ENCODE results near the gene KRT14. TPM values are rescaled to one million over a fixed set of nuclear protein-coding genes. Genes with fewer than 3 reads are reported as not detected.
A peak's percentile ranks its signal among the peaks of the same experiment; 100 is the strongest.
"Not testable (repeated sequence)": the region's sequence is repeated elsewhere in the genome, so short reads cannot be mapped to it uniquely, and the experiment has no call there.

The KRT14 gene
- polyA plus RNA-seq, 3 donors = not detected

- no peaks in the 10 kb centered on the region for H3K9me3 Mint-ChIP-seq
- no peaks in the 10 kb centered on the region for H3K79me2 ChIP-seq (ENCODE audit: insufficient read depth, low read length)
- H3K27me3 ChIP-seq (ENCODE audit: control insufficient read depth in 2 of 2, insufficient read depth in 2 of 2, low read length in 2 of 2) = no peaks in the 10 kb centered on the region
- H3K9ac ChIP-seq (ENCODE audit: insufficient read depth, low read length, poor library complexity, severe bottlenecking) = no peak overlapping the region
- no peak overlapping the region for H3K4me3 Mint-ChIP-seq
- H3K27ac ChIP-seq (ENCODE audit: low read depth in 1 of 2, low read length in 2 of 2) = no peak overlapping the region
- DNase-seq = no peak
- no peaks in the 10 kb centered on the region for H3K4me1 Mint-ChIP-seq
- H3K4me1 ChIP-seq (ENCODE audit: control insufficient read depth in 1 of 2, insufficient read depth in 2 of 2, low read length in 2 of 2) = no peaks in the 10 kb centered on the region
- no peaks in the 10 kb centered on the region for H3K36me3 Mint-ChIP-seq
- no peak for TF ChIP-seq CTCF (IDR thresholded peaks at IDR 0.05)
- H3K9me3 ChIP-seq (replicated peaks in 1 of 2; ENCODE audit: control insufficient read depth in 1 of 2, insufficient read depth in 1 of 2, low read length in 2 of 2) = no peaks in the 10 kb centered on the region
- no peak overlapping the region for H2AFZ ChIP-seq (ENCODE audit: insufficient read depth, low read depth, low read length, poor library complexity, severe bottlenecking)
- no peak overlapping the region for H3K4me2 ChIP-seq (replicated peaks; ENCODE audit: extremely low read depth, low read length, poor library complexity, severe bottlenecking)
- H3K27ac Mint-ChIP-seq = no peak overlapping the region
- H4K20me1 ChIP-seq (ENCODE audit: insufficient read depth, low read length) = no peaks in the 10 kb centered on the region
- intact Hi-C loops (cut with micrococcal nuclease) = no loop called here
- H3K36me3 ChIP-seq (replicated peaks in 1 of 2; ENCODE audit: control insufficient read depth in 1 of 2, insufficient read depth in 2 of 2, low read length in 2 of 2) = no peaks in the 10 kb centered on the region
- H3K27me3 Mint-ChIP-seq (ENCODE audit: low read depth in 3 of 3) = peaks cover 6 to 10% (median 8%) of the 10 kb centered on the region in 3 donors
- WGBS (ENCODE audit: insufficient coverage) = 96% methylated on average over 3 of the region's 5 CpGs
- H3K4me3 ChIP-seq (replicated peaks in 1 of 3; ENCODE audit: low read depth in 2 of 3, low read length in 3 of 3) = no peak overlapping the region
These were observed 27.4 kb upstream of the KRT14 start for GRCh38 chr17:41614098-41614497.

- Mint-ChIP-seq H3K4me1 (no peaks in the 10 kb centered on the region), H3K27ac (no peak overlapping the region), H3K27me3 (ENCODE audit: low read depth in 3 of 3) (peaks cover 6 to 10% (median 8%) of the 10 kb centered on the region in 3 donors), H3K9me3 (peaks cover 0 to 2% (median 0%) of the 10 kb centered on the region in 7 donors), H3K36me3 (no peaks in the 10 kb centered on the region), H3K4me3 (no peak overlapping the region)
- Histone ChIP-seq H2AFZ (ENCODE audit: insufficient read depth, low read depth, low read length, poor library complexity, severe bottlenecking) (no peak overlapping the region), H3K9ac (ENCODE audit: insufficient read depth, low read length, poor library complexity, severe bottlenecking) (no peak overlapping the region), H3K79me2 (ENCODE audit: insufficient read depth, low read length) (no peaks in the 10 kb centered on the region), H3K4me1 (ENCODE audit: control insufficient read depth in 1 of 2, insufficient read depth in 2 of 2, low read length in 2 of 2) (no peaks in the 10 kb centered on the region), H3K4me2 (replicated peaks; ENCODE audit: extremely low read depth, low read length, poor library complexity, severe bottlenecking) (no peak overlapping the region), H4K20me1 (ENCODE audit: insufficient read depth, low read length) (no peaks in the 10 kb centered on the region), H3K9me3 (replicated peaks in 1 of 2; ENCODE audit: control insufficient read depth in 1 of 2, insufficient read depth in 1 of 2, low read length in 2 of 2) (no peaks in the 10 kb centered on the region), H3K4me3 (replicated peaks in 1 of 3; ENCODE audit: low read depth in 2 of 3, low read length in 3 of 3) (no peak overlapping the region), H3K36me3 (replicated peaks in 1 of 2; ENCODE audit: control insufficient read depth in 1 of 2, insufficient read depth in 2 of 2, low read length in 2 of 2) (no peaks in the 10 kb centered on the region), H3K27ac (ENCODE audit: low read depth in 1 of 2, low read length in 2 of 2) (no peak overlapping the region), H3K27me3 (ENCODE audit: control insufficient read depth in 2 of 2, insufficient read depth in 2 of 2, low read length in 2 of 2) (no peaks in the 10 kb centered on the region)
- 95% methylated on average over 9 of the region's 11 CpGs for WGBS (ENCODE audit: insufficient coverage)
- no peak for TF ChIP-seq CTCF (IDR thresholded peaks at IDR 0.05)
- intact Hi-C loops (cut with micrococcal nuclease) = no loop called here
- no peak for DNase-seq
These were observed 26.8 kb upstream of the KRT14 start for GRCh38 chr17:41613277-41614082.

GRCh38 chr17:41612376-41613160 is 25.9 kb upstream of the KRT14 start, which contains the start of gene KRT16:
KRT16 (minus strand) TSS chr17:41612767; CDS start chr17:41612688, 79 bp downstream.
- intact Hi-C loops (cut with micrococcal nuclease); H3K4me1 Mint-ChIP-seq; H3K79me2 ChIP-seq (ENCODE audit: insufficient read depth, low read length); H2AFZ ChIP-seq (ENCODE audit: insufficient read depth, low read depth, low read length, poor library complexity, severe bottlenecking); H3K4me3 Mint-ChIP-seq; H3K4me3 ChIP-seq (replicated peaks in 1 of 3; ENCODE audit: low read depth in 2 of 3, low read length in 3 of 3); H3K27ac ChIP-seq (ENCODE audit: low read depth in 1 of 2, low read length in 2 of 2); H3K4me2 ChIP-seq (replicated peaks; ENCODE audit: extremely low read depth, low read length, poor library complexity, severe bottlenecking); H3K27me3 ChIP-seq (ENCODE audit: control insufficient read depth in 2 of 2, insufficient read depth in 2 of 2, low read length in 2 of 2); H3K36me3 Mint-ChIP-seq; H3K9ac ChIP-seq (ENCODE audit: insufficient read depth, low read length, poor library complexity, severe bottlenecking); H3K4me1 ChIP-seq (ENCODE audit: control insufficient read depth in 1 of 2, insufficient read depth in 2 of 2, low read length in 2 of 2); H3K9me3 Mint-ChIP-seq; H3K36me3 ChIP-seq (replicated peaks in 1 of 2; ENCODE audit: control insufficient read depth in 1 of 2, insufficient read depth in 2 of 2, low read length in 2 of 2); H3K9me3 ChIP-seq (replicated peaks in 1 of 2; ENCODE audit: control insufficient read depth in 1 of 2, insufficient read depth in 1 of 2, low read length in 2 of 2); H4K20me1 ChIP-seq (ENCODE audit: insufficient read depth, low read length); H3K27me3 Mint-ChIP-seq (ENCODE audit: low read depth in 3 of 3); DNase-seq: not testable (repeated sequence)
- H3K27ac Mint-ChIP-seq = peak within 1 kb of the TSS in 1 of 7 donors; percentile 33
- WGBS (ENCODE audit: insufficient coverage) = 64% methylated on average over 22 of the region's 31 CpGs
